DMS114 treated with DMSO at 0.1 percent for 48 hours (cell line): Measurements from ENCODE around the gene PLSCR3.
"Not testable (repeated sequence)": the region's sequence is repeated elsewhere in the genome, so short reads cannot be mapped to it uniquely, and the experiment has no call there.

ENCODE experiments used
- DNase-seq: peaks from one replicate; lab custom pipeline; 2025; ENCODE audit not compliant: unreplicated experiment; lab: John Stamatoyannopoulos, UW

PLSCR3 gene

DNA sequence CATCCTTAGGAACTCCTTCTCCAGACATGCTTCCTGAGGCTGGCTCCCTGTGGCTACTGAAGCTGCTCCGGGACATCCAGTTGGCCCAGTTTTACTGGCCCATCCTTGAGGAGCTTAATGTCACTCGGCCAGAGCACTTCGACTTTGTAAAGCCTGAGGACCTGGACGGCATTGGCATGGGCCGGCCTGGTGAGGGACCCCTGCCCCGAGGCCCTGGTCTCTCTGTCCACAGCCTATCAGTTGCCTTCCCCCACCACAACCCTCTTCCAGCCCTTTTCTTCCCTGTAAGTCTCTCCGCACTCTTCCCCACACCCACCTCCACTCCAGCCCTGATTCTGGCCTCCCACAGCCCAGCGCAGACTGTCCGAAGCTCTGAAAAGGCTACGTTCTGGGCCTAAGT, 11.4 kb downstream of the PLSCR3 start:
- DNase-seq, result no peak

DNA sequence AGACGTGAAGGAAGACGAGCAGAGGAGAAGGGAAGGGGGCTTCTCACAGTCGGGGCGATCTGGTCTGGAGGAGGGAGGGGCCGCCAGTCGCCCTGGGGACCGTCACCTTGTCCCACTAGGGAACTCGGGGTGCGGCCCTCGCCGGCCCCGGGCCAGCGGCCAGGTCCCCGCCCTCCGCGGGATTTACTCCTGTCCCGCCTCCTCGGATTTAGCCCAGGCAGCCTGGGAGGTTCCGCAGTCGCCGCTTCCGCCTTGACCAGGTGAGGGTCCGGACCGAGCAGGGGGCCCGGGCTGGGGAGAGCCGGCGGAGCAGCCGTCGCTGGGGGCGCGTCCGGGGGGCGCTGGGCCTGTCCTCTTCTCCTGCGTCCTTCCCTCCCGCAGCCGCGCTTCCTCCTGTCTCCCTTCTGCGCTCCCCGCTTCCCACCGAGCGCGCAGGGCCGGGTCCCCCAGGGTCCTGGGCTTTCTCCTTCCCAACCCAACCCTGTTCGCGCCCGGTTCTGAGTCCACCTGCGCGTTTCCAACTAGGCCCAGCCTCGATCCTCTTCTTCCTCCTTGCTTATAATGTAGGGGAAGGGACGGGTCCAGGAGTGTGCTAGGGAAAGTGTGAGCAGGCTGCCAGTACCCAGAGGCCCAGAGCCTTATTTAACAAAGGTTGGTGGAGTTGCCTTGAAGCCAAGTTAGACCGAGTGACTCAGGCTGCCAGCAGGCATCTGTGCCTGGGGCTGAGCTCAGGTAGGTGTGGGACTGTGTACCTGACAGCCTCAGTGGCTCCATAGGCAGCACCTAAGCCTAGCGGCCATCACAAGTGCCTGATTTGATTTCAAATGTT, 13.3 kb downstream of the PLSCR3 start, which contains the start of gene TNK1:
TNK1 (plus strand) TSS at position 235 of the 829 bp plus-strand sequence. CDS start 1,838 bp downstream, outside the sequence.
- no peak for DNase-seq

DNA sequence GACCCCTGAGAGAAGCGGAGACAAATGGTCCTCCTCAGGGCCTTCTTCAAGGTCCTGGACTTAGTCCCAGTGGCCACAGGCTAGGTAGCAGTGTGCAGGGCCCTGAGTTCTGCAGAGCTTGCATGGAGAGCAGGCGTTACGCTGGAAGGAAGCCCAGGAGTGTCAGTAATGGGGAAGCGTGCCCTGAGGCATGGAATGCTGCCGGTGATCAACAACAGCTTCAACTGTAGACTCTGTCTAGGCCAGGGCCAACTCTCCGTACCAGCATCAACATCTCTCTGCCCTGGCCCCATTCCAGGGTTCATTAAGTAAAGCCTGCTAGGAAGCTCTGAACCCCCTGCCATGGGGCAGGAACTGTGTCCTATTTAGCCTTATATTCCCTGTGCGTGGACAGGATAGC, 14.0 kb downstream of the PLSCR3 start:
- DNase-seq, result no peak

DNA sequence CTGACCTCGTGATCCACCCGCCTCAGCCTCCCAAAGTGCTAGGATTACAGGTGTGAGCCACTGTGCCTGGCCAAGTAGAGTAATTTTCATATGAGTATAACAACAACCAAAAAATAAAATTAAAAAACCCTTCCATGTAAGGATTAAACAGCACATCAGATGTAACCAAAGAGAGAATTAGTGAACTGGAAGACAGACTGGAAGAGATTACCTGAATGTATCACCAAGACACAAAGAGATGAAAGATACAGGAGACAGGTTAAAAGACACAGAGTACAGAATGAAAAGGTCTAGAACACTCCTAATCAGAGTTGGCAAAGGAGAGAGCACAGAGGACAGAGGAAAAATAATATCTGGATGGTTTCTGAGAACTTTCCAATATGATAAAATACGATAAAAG, 15.2 kb downstream of the PLSCR3 start:
- no peak for DNase-seq

DNA sequence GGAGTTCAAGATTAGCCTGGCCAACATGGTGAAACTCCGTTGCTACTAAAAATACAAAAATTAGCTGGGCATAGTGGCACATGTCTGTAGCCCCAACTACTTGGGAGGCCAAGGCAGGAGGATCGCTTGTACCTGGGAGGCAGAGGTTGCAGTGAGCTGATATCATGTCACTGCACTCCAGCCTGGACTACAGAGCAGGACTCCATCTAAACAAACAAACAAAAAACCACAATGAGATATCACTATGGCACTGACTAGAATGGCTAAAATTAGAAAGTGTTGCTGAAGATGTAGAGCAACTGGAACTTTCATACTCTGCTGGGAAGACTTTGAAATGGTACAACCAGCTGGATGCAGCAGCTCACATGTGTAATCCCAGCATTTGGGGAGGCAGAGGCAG, 20.0 kb downstream of the PLSCR3 start:
- no peak for DNase-seq

DNA sequence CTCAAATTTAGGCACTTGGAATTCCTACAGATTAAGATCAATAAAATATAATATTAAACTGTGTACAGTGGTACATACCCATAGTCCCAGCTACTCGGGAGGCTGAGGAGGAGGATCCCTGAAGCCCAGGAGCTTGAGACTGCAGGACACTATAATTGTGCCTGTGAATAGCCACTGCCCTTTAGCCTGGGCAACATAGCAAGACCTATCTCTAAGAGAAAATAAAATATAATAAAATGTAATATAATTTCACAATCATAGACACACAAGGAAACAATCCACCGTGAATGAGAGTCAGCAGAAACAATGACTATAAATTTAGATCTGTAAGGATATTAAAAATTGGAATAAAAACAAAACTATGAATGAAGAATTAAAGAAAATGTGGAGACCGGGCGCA, 23.5 kb downstream of the PLSCR3 start:
- DNase-seq, result no peak

DNA sequence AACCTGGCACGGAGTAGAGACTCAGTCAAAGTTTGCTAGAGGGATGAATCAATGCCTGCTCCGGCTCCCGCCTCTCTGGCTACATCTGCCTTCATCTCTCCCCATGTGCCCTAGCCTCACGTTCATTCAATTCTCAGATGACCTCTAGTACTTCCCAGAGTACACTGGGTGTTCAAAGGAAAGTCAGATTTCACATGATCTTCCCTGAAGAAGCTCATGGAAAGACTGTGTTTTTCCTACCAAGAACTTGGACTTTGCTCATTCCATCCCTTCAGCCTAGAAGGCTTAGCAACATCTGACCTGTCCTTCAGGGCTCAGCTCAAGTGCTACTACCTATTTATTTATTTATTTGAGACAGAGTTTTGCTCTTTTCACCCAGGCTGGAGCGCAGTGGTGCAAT, 24.5 kb downstream of the PLSCR3 start:
- no peak for DNase-seq

DNA sequence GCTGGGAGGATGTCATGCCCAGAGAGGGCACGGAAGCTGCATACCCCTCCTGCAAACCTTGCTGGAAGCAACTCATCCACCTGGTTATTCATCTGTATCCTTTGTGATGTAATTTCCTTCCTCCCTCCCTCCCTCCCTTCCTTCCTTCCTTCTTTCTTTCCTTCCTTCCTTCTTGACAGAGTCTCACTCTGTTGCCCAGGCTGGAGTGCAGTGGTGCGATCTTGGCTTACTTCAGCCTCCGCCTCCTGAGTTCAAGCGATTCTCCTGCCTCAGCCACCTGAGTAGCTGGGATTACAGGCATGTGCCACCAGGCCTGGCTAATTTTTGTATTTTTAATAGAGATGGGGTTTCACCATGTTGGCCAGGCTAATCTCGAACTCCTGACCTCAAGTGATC, 25.7 kb downstream of the PLSCR3 start:
- not testable (repeated sequence) for DNase-seq

DNA sequence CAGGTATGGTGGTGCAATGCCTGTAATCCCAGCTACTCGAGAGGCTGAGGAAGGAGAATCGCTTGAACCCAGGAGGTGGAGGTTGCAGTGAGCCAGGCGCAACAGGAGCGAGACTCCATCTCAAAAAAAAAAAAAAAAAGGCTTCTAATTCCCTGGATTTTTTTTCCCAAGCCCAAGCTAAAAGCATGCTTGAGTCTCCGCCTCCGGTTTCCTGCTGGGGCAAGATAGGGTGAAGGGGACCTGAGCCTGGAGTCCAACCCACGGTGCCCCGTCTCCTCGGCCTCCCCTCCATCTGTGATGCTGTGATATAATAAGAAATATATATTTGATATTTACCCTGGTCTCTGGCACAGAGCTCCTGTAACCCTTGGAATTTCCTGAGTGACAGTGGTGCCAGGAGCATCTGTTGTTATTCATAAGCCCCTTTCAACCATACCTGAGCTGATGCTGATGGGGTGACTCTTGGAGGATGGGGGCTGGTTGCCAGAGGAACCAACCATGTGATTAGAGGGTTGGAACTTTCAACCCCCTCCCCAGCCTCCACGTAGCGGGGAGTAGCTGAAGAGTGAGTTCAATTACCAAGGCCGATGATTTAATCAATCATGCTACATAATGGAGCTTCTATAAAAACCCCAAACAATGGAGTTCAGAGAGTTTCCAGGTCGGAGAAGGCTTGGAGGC, 26.3 kb downstream of the PLSCR3 start:
- no peak for DNase-seq

DNA sequence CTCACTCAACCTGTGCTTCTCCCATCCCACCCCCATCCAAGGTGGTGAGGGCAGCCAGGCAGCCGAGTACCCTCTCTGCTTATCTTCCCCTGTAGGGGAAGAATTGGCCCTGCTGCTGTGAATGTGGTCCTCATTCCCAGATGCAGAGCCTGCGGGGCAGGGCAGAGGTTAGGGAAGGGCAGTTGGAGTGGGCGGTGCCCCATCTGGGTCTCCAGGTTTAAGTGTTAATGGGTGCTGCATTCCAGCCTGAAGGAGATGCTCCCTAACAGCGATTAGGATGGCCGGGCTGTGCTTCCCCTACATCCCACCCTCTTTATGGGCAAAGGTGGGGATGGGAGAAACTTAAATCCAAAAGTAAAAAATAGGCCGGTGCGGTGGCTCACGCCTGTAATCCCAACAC, 27.2 kb downstream of the PLSCR3 start:
- no peak for DNase-seq

DNA sequence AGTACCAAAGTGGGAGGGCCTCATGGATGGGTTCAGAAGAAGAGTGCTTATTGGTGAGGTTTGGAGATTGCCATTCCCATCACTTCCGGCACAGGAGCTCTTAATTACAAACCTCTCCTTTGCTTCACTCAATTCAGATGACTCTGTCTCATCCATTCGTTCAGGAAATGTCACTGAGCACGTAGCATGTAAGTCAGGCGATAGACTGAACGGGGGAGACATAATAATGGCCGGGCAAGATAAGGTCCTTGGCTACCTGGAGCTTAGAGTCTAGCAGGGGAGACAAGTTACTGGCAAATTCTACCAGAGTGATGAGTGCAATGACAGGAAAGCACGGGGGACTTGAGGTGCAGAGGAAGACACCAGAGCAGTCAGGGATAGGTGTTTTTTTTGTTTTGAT, 28.4 kb downstream of the PLSCR3 start:
- not testable (repeated sequence) for DNase-seq

DNA sequence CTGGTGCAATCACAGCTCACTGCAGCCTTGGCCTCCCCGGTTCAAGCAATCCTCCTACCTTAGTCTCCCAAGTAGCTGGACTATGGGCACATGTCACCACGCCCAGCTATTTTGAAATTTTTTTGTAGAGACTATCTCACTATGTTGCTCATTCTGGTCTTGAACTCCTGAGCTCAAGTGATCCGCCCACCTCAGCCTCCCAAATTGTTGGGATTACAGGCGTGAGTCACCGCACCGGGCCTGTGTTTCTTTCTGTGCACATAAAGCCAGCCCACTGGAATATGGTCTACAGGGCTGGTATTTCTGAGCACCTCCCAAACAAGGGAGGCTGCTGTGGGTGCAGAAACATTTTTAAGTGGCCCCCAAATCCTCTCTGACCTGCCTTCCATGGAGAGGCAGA, 31.0 kb downstream of the PLSCR3 start:
- no peak for DNase-seq

DNA sequence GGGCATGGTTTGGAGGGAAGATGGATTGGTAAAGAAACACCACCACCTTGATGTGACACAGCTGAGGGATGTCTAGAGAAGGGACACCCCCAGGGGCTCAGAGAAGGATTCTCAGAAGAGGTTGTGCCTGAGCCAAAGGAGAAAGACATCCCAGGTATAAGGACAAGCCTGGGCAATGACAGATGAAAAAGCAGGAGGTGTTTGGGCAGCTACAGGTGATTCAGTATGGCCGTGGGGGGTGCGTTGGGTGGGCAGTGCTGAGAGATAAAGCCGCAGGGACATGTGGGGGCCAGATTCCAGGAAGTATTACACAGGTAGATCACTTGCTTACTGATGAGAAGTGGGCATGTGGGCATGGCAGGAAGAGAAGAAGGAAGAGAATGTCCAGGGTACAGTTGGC, 32.4 kb downstream of the PLSCR3 start:
- DNase-seq, result no peak

DNA sequence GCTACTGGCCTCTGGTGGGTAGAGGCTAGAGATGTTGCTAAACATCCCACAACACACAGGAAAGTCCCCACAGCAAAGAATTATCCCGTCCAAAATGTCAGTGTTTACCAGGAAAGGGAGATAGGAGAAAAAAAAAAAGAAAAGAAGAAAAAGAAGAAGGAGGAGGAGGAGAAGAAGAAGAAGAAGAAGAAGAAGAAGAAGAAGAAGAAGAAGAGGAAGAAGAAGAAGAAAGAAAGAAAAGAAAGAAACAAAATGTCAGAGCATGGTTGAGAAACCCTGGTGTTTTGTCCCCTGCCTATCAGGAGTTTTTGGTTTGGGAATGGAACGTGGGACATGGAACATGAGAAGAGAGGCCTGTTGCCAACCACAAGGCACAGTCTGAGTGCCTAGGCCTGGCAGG, 36.9 kb downstream of the PLSCR3 start:
- no peak for DNase-seq

DNA sequence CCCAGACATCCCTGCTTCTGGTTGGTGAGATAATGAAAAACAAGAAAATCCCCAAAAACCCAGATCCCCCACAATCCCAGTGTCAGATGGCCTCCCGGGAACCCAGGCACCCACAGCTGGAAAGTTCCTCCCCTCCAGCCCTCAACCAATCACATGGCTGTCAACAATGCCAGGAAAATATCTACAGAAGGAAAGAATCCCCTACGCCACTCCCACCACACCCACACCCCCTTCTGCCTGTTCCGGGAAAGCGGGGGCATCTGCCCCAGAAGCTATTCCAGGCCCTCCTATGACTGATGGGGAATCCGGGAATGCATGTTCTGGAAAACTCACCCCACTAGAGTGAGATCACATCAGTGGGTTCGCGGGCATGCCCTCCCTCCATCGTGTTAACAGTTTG, 37.6 kb downstream of the PLSCR3 start:
- no peak for DNase-seq

DNA sequence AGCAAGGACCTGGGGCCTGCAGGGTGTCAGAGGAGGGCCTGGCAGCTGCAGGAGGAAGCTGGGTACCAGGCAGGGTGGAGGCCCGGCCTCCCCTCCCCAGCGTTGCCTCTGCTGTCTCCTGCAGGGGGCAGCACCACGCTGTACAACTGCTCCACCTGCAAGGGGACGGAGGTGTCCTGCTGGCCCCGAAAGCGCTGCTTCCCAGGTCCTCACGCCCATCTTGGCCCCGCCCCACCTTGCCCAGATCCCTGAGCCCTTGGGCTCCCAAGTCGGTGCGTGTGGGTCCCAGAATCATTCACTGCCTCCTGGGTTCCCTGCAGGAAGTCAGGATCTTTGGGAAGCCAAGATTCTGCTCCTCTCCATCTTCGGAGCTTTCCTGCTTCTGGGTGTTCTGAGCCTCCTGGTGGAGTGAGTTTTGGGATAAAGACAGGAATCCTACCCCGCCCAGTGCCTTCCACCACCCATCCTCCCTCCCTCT, 38.2 kb downstream of the PLSCR3 start:
- peak; percentile 11 for DNase-seq

DNA sequence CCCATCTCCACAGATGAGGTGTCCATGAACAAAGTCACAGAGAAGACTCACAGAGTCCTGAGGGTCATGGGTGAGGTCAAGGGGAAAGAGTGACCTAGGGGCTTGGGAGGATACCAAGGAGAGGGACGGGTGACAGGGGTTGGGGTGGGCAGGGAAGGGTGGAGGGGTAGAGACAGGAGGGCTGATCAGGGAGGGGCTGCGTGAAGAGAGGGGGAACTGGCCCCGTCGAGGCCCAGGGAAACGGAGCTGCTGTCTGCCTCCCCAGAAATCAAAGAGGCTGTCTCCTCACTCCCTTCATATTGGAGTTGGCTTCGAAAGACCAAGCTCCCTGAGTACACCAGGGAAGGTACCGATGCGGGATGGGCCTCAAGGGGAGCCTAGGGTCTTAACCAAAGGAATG, 38.8 kb downstream of the PLSCR3 start:
- DNase-seq, result no peak

DNA sequence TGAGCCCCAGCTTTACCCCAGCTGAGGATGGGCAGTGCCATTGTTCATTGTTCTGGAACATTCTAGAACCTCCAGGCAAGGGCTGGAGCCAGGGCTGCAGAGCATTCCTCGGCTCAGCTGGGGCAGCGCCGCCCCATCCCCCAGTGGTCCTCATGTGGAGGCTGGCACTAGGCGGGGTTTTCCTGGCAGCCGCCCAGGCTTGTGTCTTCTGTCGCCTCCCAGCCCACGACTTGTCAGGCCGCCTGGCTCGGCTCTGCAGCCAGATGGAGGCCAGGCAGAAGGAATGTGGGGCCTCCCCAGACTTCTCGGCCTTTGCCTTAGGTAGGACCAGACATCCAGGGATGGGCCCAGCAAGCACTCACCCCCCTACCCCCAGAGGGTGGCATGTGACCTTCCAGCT, 39.3 kb downstream of the PLSCR3 start, which contains the start of gene TMEM95:
TMEM95 (plus strand) TSS at position 104 of the 400 bp plus-strand sequence; CDS start at position 153, 49 bp downstream.
- DNase-seq, result no peak

DNA sequence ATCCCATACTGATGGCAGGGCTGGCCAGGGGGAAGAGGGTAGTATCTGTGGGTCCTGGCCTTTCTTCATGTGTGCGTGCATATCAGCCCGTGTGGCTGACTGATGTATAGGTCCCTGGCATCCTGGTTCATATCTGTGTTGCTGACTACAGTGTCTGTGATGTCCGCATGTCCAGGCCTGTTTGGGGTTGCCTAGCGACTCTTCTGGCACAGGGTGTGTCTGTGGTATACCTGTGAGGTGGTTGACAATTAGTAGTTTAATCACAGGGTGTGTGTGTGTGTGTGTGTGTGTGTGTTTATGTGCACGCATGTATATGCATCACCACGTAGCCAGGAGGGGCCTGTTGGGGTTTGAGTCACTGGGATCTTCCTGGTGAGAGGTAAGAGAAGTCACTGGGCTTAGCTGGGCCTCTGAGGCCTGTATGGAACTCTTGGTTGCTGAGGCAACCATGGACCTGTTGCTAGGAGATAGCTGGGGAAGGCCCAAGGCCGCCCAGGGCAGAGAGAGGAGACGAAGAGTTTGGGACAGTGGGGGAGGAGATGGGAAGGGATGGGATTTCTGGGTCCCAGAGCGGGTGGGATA, 40.0 kb downstream of the PLSCR3 start:
- no peak for DNase-seq

DNA sequence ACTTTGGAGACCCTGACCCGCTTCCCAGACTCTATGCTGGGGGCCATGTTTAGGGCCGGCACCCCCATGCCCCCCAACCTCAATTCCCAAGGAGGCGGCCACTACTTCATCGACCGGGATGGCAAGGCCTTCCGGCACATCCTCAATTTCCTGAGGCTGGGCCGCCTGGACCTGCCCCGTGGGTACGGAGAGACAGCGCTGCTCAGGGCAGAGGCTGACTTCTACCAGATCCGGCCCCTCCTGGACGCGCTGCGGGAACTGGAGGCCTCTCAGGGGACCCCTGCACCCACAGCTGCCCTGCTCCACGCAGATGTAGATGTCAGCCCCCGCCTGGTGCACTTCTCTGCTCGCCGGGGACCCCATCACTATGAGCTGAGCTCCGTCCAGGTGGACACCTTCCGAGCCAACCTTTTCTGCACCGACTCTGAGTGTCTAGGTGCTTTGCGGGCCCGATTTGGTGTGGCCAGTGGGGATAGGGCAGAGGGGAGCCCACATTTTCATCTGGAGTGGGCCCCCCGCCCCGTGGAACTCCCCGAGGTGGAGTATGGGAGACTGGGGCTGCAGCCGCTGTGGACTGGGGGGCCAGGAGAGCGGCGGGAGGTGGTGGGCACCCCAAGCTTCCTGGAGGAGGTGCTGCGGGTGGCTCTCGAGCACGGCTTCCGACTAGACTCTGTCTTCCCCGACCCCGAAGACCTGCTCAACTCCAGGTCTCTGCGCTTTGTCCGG, 41.3 kb downstream of the PLSCR3 start:
- DNase-seq, result no peak

DNA sequence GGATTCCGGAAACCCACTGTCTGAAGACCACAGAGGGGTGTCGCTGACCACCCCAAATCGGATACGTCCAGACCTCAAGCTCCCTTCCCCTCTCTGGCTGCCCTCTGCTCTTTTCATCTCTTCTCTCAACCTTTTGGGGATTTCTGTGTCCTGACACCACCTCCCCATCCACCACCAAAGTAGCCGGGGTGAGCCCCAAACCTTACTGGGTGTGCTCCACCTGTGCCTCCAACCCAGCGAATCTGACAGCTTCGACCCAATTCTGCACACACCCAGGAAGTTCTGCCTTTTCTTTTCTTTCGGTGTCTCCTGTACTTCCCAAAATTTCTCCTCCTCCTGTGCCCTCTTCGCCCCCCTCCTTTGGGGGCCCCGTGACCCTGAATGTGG, 41.8 kb downstream of the PLSCR3 start:
- DNase-seq, result no peak
